ENCODE measurements around the gene STMN3.

STMN3 gene

GRCh38 chr20:63694584-63695423 lies 41.6 kb upstream of the STMN3 start:
- DNase-seq (ENCODE audit: low spot score in 2 of 2) (no peak), ATAC-seq (no peak)
- H3K4me1 Mint-ChIP-seq, result peaks cover 36% of the 10 kb centered on the region
- H3K27ac Mint-ChIP-seq, result peak overlapping the region; percentile 96
- peaks cover 72% of the 10 kb centered on the region for H3K36me3 Mint-ChIP-seq
- no peaks in the 10 kb centered on the region for H3K9me3 Mint-ChIP-seq
- no peak overlapping the region for H3K4me3 Mint-ChIP-seq

DNA sequence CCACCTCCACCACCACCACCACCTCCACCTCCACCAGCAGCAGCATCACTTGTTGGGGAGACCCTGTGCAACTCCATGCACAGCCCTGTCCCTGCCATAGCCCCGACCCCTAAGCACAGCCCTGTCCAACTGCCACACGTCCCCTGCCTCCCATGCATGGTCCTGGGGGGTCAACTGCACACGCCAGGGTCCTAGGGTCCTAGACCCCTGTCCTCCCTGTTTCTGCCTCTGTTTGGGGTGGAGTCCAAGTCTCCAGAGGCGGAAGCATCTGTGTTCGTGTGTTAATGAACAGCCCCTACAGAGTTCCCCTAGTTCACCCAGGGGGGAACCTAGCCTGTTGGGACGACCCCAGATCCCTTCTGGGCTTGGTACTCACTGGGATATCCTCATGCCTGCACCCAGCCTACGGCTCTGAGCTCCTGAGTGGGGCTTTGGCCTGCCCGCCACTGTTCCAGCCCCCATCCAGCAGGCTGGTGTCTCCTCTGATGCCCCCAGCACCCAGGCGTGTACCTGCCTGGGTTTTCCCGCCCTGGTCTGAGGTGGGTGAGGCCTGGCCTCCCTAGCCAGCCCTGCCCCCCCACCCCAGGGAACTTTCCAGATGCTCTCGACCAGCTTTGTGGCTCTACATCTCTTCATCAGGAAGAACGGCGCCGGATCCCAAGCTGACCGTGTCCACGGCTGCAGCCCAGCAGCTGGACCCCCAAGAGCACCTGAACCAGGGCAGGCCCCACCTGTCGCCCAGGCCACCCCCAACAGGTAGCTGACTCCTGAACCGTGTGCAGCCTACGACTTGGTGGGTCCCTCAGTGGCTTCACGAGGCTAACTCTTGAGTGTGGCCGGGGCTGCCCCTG lies 40.7 kb upstream of the STMN3 start:
- H3K27ac Mint-ChIP-seq, result peak overlapping the region; percentile 96
- peaks cover 72% of the 10 kb centered on the region for H3K36me3 Mint-ChIP-seq
- H3K4me1 Mint-ChIP-seq, result peaks cover 29% of the 10 kb centered on the region
- H3K4me3 Mint-ChIP-seq, result peak overlapping the region; percentile 10
- no peak for DNase-seq (ENCODE audit: low spot score in 2 of 2)
- ATAC-seq, result no peak
- no peaks in the 10 kb centered on the region for H3K9me3 Mint-ChIP-seq

- Mint-ChIP-seq H3K27ac (peak overlapping the region; percentile 96), H3K36me3 (peaks cover 70% of the 10 kb centered on the region), H3K4me3 (no peak overlapping the region), H3K4me1 (peaks cover 25% of the 10 kb centered on the region), H3K9me3 (no peaks in the 10 kb centered on the region)
- DNase-seq (ENCODE audit: low spot score in 2 of 2) (no peak), ATAC-seq (no peak)
Measured at GRCh38 chr20:63693083-63693732, 40.0 kb upstream of the STMN3 start.

DNA sequence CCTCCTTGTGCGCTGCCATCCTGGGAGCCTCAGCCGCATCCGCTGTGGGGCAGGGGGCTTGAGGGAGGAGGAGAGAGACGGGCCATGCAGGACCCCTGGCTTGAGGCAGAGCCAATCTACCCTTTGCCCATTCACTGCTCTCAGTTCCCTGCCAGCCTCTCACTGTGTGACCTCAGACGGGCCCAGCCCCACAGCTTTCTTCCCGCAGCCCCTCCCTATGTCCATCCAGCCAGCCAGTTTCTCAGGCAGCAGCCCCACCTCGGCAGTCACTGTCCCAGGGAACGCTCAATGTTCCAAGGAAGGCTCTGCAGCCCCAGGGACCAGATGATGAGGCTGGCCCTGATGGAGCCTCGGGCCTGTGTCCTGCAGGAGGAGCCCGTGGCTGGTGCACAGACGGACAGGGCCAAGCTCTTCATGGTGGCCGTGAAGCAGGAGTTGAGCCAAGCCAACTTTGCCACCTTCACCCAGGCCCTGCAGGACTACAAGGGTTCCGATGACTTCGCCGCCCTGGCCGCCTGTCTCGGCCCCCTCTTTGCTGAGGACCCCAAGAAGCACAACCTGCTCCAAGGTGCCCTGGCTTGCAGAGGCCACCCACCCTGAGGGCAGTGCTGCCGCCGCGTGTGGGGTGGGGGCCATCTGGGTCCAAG lies 39.3 kb upstream of the STMN3 start:
- Mint-ChIP-seq H3K9me3 (no peaks in the 10 kb centered on the region), H3K27ac (peak overlapping the region; percentile 96), H3K4me1 (peaks cover 25% of the 10 kb centered on the region), H3K4me3 (no peak overlapping the region), H3K36me3 (peaks cover 64% of the 10 kb centered on the region)
- ATAC-seq (no peak), DNase-seq (ENCODE audit: low spot score in 2 of 2) (no peak)

GRCh38 chr20:63691711-63692435 lies 38.6 kb upstream of the STMN3 start:
- Mint-ChIP-seq H3K9me3 (no peaks in the 10 kb centered on the region), H3K4me3 (no peak overlapping the region), H3K36me3 (peaks cover 58% of the 10 kb centered on the region), H3K27ac (peak overlapping the region; percentile 96), H3K4me1 (peaks cover 19% of the 10 kb centered on the region)
- ATAC-seq (no peak), DNase-seq (ENCODE audit: low spot score in 2 of 2) (no peak)

DNA sequence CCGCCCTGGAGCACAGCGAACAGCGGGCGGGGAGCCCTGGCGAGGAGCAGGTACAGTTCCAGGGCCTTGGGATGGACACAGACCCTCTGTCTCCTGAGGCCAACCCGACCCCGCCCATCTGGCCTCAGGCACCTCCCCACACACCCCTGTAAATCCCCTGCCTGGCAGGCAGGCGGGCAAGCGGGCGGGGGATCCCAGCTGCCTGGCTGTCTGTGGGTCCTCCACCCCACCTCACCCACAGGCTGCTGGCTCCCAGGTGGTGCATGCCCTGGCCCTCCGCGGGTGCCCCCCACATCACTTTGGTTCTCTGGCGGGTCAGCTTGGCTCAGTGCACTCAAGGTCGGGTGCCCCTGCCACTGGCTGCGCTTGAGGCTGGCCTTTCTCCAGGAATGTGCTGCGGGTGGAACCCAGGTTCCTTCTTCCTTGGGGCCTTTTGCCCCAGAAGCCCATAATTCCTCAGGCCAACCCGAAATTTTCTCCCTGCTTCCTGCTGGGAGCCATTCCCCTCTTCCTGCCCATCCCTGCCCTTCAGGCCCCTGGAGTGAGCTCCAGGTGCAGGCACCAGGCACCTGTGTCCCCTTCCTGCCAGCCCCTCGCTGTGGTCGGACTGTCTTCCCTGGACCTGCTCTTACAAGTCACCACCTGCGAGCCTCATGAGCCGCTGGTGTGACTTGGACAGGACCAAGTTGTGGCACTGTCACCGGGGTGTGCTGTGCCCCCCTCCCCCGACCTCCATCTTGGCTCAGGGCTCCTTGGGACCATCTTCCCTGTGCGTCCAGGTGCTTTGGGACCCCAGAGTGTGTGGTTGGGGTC lies 37.9 kb upstream of the STMN3 start:
- no peaks in the 10 kb centered on the region for H3K9me3 Mint-ChIP-seq
- ATAC-seq (no peak), DNase-seq (ENCODE audit: low spot score in 2 of 2) (no peak)
- peaks cover 12% of the 10 kb centered on the region for H3K4me1 Mint-ChIP-seq
- H3K36me3 Mint-ChIP-seq, result peaks cover 51% of the 10 kb centered on the region
- H3K4me3 Mint-ChIP-seq, result no peak overlapping the region
- no peak overlapping the region for H3K27ac Mint-ChIP-seq

- DNase-seq (ENCODE audit: low spot score in 2 of 2) (no peak), ATAC-seq (no peak)
- H3K4me1 Mint-ChIP-seq, result peaks cover 10% of the 10 kb centered on the region
- no peak overlapping the region for H3K27ac Mint-ChIP-seq
- no peaks in the 10 kb centered on the region for H3K9me3 Mint-ChIP-seq
- H3K36me3 Mint-ChIP-seq, result peaks cover 44% of the 10 kb centered on the region
- H3K4me3 Mint-ChIP-seq, result no peak overlapping the region
Measured at GRCh38 chr20:63690003-63690897, 37.0 kb upstream of the STMN3 start.

- DNase-seq (ENCODE audit: low spot score in 2 of 2), result no peak
- H3K4me1 Mint-ChIP-seq, result peaks cover 10% of the 10 kb centered on the region
- no peak for ATAC-seq
- peaks cover 34% of the 10 kb centered on the region for H3K36me3 Mint-ChIP-seq
- H3K4me3 Mint-ChIP-seq, result no peak overlapping the region
- no peak overlapping the region for H3K27ac Mint-ChIP-seq
- no peaks in the 10 kb centered on the region for H3K9me3 Mint-ChIP-seq
Measured at GRCh38 chr20:63689046-63690002, 36.1 kb upstream of the STMN3 start.

GRCh38 chr20:63688228-63689045 lies 35.2 kb upstream of the STMN3 start:
- no peak overlapping the region for H3K27ac Mint-ChIP-seq
- peaks cover 25% of the 10 kb centered on the region for H3K36me3 Mint-ChIP-seq
- H3K4me1 Mint-ChIP-seq, result peaks cover 5% of the 10 kb centered on the region
- H3K4me3 Mint-ChIP-seq, result no peak overlapping the region
- H3K9me3 Mint-ChIP-seq, result no peaks in the 10 kb centered on the region
- no peak for DNase-seq (ENCODE audit: low spot score in 2 of 2)
- ATAC-seq, result no peak

DNA sequence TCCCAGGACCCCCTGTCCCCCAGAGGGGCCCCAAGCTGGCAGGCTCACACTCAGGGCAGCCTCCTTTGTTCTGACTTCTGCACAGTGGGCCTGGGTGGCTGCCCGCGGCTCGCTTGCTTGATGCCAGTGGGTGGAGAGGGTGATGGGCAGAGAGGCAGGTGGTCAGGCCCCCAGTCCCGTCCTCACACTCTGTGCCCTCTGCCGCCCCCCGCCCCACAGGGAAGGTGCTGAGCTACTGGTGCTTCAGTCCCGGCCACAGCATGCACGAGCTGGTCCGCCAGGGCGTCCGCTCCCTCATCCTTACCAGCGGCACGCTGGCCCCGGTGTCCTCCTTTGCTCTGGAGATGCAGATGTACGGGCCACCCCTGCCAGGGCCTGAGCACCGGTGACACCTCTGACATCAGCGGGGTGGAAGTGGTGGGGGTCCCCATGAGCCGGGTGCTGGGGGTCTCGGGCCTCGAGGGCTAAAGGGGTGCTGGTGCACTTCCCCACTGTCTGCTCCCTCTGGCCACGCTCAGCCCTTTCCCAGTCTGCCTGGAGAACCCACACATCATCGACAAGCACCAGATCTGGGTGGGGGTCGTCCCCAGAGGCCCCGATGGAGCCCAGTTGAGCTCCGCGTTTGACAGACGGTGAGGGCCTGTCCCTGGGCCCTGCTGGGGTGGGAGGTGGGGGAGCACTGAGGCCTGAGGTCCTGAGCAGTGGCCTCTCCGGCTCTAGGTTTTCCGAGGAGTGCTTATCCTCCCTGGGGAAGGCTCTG lies 34.4 kb upstream of the STMN3 start:
- Mint-ChIP-seq H3K36me3 (peaks cover 17% of the 10 kb centered on the region), H3K9me3 (no peaks in the 10 kb centered on the region), H3K4me1 (peaks cover 7% of the 10 kb centered on the region), H3K4me3 (no peak overlapping the region), H3K27ac (no peak overlapping the region)
- ATAC-seq, result no peak
- DNase-seq (ENCODE audit: low spot score in 2 of 2), result no peak

Data from stimulated activated effector memory CD8-positive, alpha-beta T cell treated with anti-CD3 and anti-CD28 coated beads, Interleukin-12 subunit alpha, Interleukin-12 subunit beta, amount 100 ng/mL, for 72 hours (primary cell).